Kidney (tissue), 14 donors: ENCODE measurements around the gene SAMD14. TPM values are rescaled to one million over a fixed set of nuclear protein-coding genes. Genes with fewer than 3 reads are reported as not detected.
A peak's percentile ranks its signal among the peaks of the same experiment; 100 is the strongest.

Source experiments
- DNase-seq, 5 donors: peaks; one replicate each; pipeline ENCODE4 v3.0.0-alpha.2; 2013 to 2020
- FAIRE-seq: peaks from 2 replicates; lab custom pipeline; 2012; peaks lifted over from hg19 to GRCh38; lab: Jason Lieb, UNC
- H3K27ac ChIP-seq, 2 donors: one replicate each; pipeline ENCODE4 v1.7.0; 2013; ENCODE audit warnings: low read depth in 2 of 2, low read length in 2 of 2, inconsistent platforms in 1 of 2
- H3K27me3 ChIP-seq: one replicate; pipeline ENCODE4 v1.7.1; 2013; ENCODE audit warnings: low read length, inconsistent platforms; ENCODE audit not compliant: control insufficient read depth, insufficient read depth
- H3K36me3 ChIP-seq, 3 donors: one replicate each; pipeline versions ENCODE4 v1.7.0 to v1.7.1; 2013; ENCODE audit warnings: low read length in 3 of 3, control low read depth in 1 of 3, inconsistent platforms in 1 of 3; ENCODE audit not compliant: insufficient read depth in 3 of 3, control insufficient read depth in 2 of 3
- H3K4me1 ChIP-seq, 3 donors: one replicate each; pipeline versions ENCODE4 v1.7.0 to v1.7.1; 2013; ENCODE audit warnings: low read length in 3 of 3, inconsistent platforms in 1 of 3, low read depth in 1 of 3; ENCODE audit not compliant: control insufficient read depth in 2 of 3, insufficient read depth in 2 of 3
- H3K4me3 ChIP-seq, 3 donors: one replicate each; pipeline versions ENCODE4 v1.7.0 to v1.8.1; 2013; ENCODE audit warnings: low read length in 3 of 3, control low read depth in 1 of 3, inconsistent platforms in 1 of 3
- H3K9ac ChIP-seq, 3 donors: one replicate each; pipeline versions ENCODE4 v1.7.0 to v1.7.1; 2013; ENCODE audit warnings: low read length in 3 of 3, control low read depth in 1 of 3, inconsistent platforms in 1 of 3
- H3K9me3 ChIP-seq, 3 donors: one replicate each; pipeline versions ENCODE4 v1.7.0 to v1.7.1; 2013; ENCODE audit warnings: low read length in 3 of 3, control low read depth in 1 of 3, inconsistent platforms in 1 of 3; ENCODE audit not compliant: control insufficient read depth in 2 of 3, insufficient read depth in 1 of 3
- intact Hi-C: fragments of 100-400 bp; cut with DNase I; formaldehyde crosslinking; loops from one replicate; pipeline ENCODE4 v1.11.1; 2022
- polyA plus RNA-seq: library from polyadenylated mRNA; stranded (reverse); fragments of 350-450 nt; fragmentation: Illumina TruSeq; extraction: RNeasy Lipid Tissue Mini Kit (QIAGEN cat#74804); gene quantifications from one replicate; pipeline ENCODE4 v1.2.3, GENCODE V29; 2014; ENCODE audit warnings: low read depth, low replicate concordance; ENCODE audit not compliant: insufficient read depth
- total RNA-seq: library from RNA; stranded (reverse); fragmentation: NEBNext Ultra II Directional; extraction: Animal tissue kit (Norgen Biotek cat#: 25700); gene quantifications from one replicate; pipeline ENCODE4 v1.2.1, GENCODE V29; 2021
- TF ChIP-seq, protein P1 (sequence below): IDR thresholded peaks from 3 replicates; pipeline ENCODE4 v1.5.1; 2012; ENCODE audit warnings: mild to moderate bottlenecking, moderate library complexity, borderline replicate concordance; ENCODE audit not compliant: insufficient read depth; ENCODE audit errors: extremely low read depth
- donor health status: control.
- donor health status: control.
- donor health status: control.
- donor health status: control.
- donor health status: control.
- donor health status: DM: yes; HTN: yes; CAD: no.
- donor health status: Normal renal cell carcinoma (clear cell type).

The SAMD14 gene
- total and polyA plus RNA-seq, 2 donors from 2014 or later, result 3.7 to 5.0 TPM

- H3K9ac ChIP-seq, result no peak overlapping the region
- no peaks in the 10 kb centered on the region for H3K27me3 ChIP-seq
- no peaks in the 10 kb centered on the region for H3K9me3 ChIP-seq
- intact Hi-C loops, result no loop called here
- H3K36me3 ChIP-seq, result no peaks in the 10 kb centered on the region
- FAIRE-seq, result no peak
- TF ChIP-seq, protein P1, sequence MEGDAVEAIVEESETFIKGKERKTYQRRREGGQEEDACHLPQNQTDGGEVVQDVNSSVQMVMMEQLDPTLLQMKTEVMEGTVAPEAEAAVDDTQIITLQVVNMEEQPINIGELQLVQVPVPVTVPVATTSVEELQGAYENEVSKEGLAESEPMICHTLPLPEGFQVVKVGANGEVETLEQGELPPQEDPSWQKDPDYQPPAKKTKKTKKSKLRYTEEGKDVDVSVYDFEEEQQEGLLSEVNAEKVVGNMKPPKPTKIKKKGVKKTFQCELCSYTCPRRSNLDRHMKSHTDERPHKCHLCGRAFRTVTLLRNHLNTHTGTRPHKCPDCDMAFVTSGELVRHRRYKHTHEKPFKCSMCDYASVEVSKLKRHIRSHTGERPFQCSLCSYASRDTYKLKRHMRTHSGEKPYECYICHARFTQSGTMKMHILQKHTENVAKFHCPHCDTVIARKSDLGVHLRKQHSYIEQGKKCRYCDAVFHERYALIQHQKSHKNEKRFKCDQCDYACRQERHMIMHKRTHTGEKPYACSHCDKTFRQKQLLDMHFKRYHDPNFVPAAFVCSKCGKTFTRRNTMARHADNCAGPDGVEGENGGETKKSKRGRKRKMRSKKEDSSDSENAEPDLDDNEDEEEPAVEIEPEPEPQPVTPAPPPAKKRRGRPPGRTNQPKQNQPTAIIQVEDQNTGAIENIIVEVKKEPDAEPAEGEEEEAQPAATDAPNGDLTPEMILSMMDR, result peak; percentile 66
- H3K4me3 ChIP-seq, result no peak overlapping the region
- DNase-seq, result peak; percentile 81 to 90 (median 83)
- H3K4me1 ChIP-seq, result peaks cover 0 to 7% (median 3%) of the 10 kb centered on the region in 3 donors
- H3K27ac ChIP-seq, result no peak overlapping the region
Measured at GRCh38 chr17:50117202-50118051, 12.5 kb downstream of the SAMD14 start.

- Histone ChIP-seq H3K4me1 (peaks cover 0 to 20% (median 18%) of the 10 kb centered on the region in 3 donors), H3K27ac (no peak overlapping the region), H3K36me3 (peaks cover 0 to 3% (median 0%) of the 10 kb centered on the region in 3 donors), H3K27me3 (no peaks in the 10 kb centered on the region), H3K4me3 (no peak overlapping the region), H3K9ac (no peak overlapping the region), H3K9me3 (no peaks in the 10 kb centered on the region)
- FAIRE-seq (no peak), DNase-seq (peak in 1 of 5 donors; percentile 79)
- intact Hi-C loops, result no loop called here
- TF ChIP-seq, protein P1, result no peak
Measured at GRCh38 chr17:50115756-50116155, 14.2 kb downstream of the SAMD14 start.

DNA sequence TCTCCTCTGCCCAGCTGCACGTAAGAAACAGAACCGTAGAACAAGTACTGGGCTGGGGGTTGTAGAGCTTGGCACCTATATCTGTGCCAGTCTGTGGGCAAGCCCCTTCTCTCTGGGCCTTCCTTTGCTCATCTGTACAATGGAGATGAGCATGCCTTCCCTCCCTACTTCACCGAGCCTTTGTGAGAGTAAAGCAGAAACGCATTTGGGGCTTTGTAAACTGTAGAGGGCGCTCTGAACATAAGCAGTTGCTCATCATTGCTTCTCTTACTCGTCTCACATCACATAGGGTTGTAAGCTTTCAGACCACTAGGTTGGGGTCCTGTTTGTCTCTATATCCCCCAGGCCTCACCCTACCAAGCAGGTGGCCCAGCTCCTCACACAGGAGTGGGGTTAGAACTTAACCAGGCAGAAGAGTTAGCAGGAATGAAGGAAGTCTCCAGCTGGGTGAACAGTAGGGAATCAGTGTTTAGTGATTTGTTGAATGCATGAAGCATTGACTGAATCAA lies 15.1 kb downstream of the SAMD14 start:
- Histone ChIP-seq H3K4me3 (no peak overlapping the region), H3K27me3 (no peaks in the 10 kb centered on the region), H3K36me3 (peaks cover 0 to 5% (median 5%) of the 10 kb centered on the region in 3 donors), H3K9me3 (no peaks in the 10 kb centered on the region), H3K27ac (no peak overlapping the region), H3K9ac (no peak overlapping the region), H3K4me1 (peaks cover 0 to 20% (median 19%) of the 10 kb centered on the region in 3 donors)
- TF ChIP-seq, protein P1, result peak; percentile 61
- peak in 3 of 5 donors; percentile 42 to 79 (median 60) for DNase-seq
- intact Hi-C loops, result no loop called here
- no peak for FAIRE-seq
